Left ventricle myocardium inferior (tissue), 1 donor: Measurements from ENCODE around the gene SLC16A10. TPM values are rescaled to one million over a fixed set of nuclear protein-coding genes. Genes with fewer than 3 reads are reported as not detected.

ENCODE experiments used
- DNase-seq: peaks from one replicate; pipeline ENCODE4 v3.0.0-alpha.2; 2020
- H3K27ac ChIP-seq: fragments of 200-600 bp; replicated peaks from 2 replicates; pipeline ENCODE4 v1.8.0; 2021
- H3K27me3 ChIP-seq: fragments of 200-600 bp; 2 replicates; pipeline ENCODE4 v1.8.0; 2021; ENCODE audit warnings: low read depth
- H3K36me3 ChIP-seq: fragments of 200-600 bp; 2 replicates; pipeline ENCODE4 v1.8.0; 2021
- H3K4me1 ChIP-seq: fragments of 200-600 bp; 2 replicates; pipeline ENCODE4 v1.8.0; 2021
- H3K4me3 ChIP-seq: fragments of 200-600 bp; 2 replicates; pipeline ENCODE4 v1.8.0; 2021; ENCODE audit warnings: mild to moderate bottlenecking, moderate library complexity
- H3K9me3 ChIP-seq: fragments of 200-600 bp; replicated peaks from 2 replicates; pipeline ENCODE4 v1.8.0; 2021
- intact Hi-C: fragments of 100-400 bp; cut with micrococcal nuclease; formaldehyde crosslinking; loops from one replicate; pipeline ENCODE4 v1.11.0; 2022
- total RNA-seq: library from RNA; stranded (reverse); fragmentation: NEBNext Ultra II Directional; extraction: Animal tissue kit (Norgen Biotek cat#: 25700); gene quantifications from one replicate; pipeline ENCODE4 v1.2.1, GENCODE V29; 2021
- TF ChIP-seq, protein P1 (sequence below): fragments of 200-600 bp; IDR thresholded peaks from 2 replicates; pipeline ENCODE4 v1.8.0; 2021; ENCODE audit warnings: antibody characterized with exemption, mild to moderate bottlenecking, borderline replicate concordance
- donor health status: DM: no; HTN: yes; CAD: no; lungs with severe emphysema.

SLC16A10 gene
- total RNA-seq, 1 donor from 2014 or later: 4.5 TPM

DNA sequence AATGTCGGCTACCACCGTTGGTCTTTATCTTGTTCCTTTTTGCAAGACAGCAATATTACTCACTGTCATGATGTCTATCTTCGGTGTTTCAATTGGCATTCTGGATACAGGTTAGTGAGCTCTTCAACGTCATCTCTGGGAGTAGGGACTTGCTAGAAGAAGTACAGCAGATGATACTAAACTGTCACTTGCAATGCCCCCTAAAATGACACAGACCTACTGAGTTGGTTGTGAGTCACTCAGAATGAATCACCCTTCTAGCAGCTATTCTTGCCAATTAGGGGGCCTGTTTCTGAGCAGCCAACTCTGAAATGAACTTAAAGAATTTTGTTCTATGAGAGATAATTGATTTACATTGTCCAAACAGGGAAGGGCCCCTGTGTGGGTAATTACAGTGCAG, 176.5 kb downstream of the SLC16A10 start:
- no peak for DNase-seq
- Histone ChIP-seq H3K36me3 (peaks cover 47% of the 10 kb centered on the region), H3K9me3 (no peaks in the 10 kb centered on the region), H3K27me3 (no peaks in the 10 kb centered on the region), H3K4me3 (no peak overlapping the region), H3K4me1 (peaks cover 40% of the 10 kb centered on the region), H3K27ac (no peak overlapping the region)
- intact Hi-C loops: no loop called here
- TF ChIP-seq, protein P1, sequence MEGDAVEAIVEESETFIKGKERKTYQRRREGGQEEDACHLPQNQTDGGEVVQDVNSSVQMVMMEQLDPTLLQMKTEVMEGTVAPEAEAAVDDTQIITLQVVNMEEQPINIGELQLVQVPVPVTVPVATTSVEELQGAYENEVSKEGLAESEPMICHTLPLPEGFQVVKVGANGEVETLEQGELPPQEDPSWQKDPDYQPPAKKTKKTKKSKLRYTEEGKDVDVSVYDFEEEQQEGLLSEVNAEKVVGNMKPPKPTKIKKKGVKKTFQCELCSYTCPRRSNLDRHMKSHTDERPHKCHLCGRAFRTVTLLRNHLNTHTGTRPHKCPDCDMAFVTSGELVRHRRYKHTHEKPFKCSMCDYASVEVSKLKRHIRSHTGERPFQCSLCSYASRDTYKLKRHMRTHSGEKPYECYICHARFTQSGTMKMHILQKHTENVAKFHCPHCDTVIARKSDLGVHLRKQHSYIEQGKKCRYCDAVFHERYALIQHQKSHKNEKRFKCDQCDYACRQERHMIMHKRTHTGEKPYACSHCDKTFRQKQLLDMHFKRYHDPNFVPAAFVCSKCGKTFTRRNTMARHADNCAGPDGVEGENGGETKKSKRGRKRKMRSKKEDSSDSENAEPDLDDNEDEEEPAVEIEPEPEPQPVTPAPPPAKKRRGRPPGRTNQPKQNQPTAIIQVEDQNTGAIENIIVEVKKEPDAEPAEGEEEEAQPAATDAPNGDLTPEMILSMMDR: no peak

DNA sequence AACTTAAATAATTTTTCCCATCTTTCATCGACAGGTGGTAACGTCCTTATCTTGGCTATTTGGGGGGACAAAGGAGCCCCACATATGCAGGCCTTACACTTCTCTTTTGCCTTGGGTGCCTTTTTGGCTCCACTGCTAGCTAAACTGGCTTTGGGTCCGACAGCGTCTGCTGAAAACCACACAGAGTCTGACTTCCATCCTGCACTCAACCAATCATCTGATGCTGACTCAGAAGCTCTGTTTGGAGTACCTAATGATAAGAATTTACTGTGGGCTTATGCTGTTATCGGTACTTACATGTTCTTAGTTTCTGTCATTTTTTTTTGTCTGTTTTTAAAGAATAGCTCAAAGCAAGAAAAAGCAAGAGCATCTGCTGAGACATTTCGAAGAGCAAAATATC, 178.5 kb downstream of the SLC16A10 start:
- Histone ChIP-seq H3K36me3 (peaks cover 59% of the 10 kb centered on the region), H3K9me3 (no peaks in the 10 kb centered on the region), H3K27me3 (no peaks in the 10 kb centered on the region), H3K27ac (no peak overlapping the region), H3K4me1 (peaks cover 23% of the 10 kb centered on the region), H3K4me3 (no peak overlapping the region)
- TF ChIP-seq, protein P1: no peak
- no peak for DNase-seq
- intact Hi-C loops: no loop called here

DNA sequence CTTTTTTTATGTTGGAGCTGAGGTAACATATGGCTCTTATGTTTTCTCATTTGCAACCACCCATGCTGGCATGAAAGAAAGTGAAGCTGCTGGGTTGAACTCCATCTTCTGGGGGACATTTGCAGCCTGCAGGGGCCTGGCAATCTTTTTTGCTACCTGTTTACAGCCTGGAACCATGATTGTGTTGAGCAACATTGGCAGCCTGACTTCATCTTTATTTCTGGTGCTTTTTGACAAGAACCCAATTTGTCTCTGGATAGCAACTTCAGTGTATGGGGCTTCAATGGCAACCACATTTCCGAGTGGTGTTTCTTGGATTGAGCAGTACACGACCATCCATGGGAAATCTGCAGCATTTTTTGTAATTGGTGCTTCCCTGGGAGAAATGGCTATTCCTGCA, 179.0 kb downstream of the SLC16A10 start:
- H3K4me3 ChIP-seq: no peak overlapping the region
- H3K9me3 ChIP-seq: no peaks in the 10 kb centered on the region
- no peak for DNase-seq
- TF ChIP-seq, protein P1: no peak
- H3K27me3 ChIP-seq: no peaks in the 10 kb centered on the region
- no peak overlapping the region for H3K27ac ChIP-seq
- intact Hi-C loops: no loop called here
- peaks cover 59% of the 10 kb centered on the region for H3K36me3 ChIP-seq
- H3K4me1 ChIP-seq: peaks cover 23% of the 10 kb centered on the region

DNA sequence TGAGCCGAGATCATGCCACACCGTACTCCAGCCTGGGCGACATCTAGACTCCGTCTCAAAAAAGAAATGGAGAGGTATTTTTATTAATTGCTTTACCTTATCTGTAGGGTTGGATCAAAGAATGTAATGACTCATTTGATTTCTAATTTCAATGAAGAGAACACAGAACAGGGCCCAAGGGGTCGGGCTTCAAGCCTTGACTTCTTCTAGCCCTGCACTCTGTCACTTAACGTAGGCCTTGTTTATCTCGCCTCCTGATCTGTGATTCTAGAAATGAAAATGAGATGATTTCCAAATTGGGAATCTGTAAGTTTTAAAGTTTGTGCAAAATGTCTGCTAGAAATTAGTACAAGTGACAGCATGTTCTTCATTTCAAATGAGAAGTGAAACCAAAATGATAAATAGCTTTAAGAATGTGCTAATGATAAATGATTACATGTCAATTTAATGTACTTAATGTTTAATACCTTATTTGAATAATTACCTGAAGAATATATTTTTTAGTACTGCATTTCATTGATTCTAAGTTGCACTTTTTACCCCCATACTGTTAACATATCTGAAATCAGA, 180.5 kb downstream of the SLC16A10 start:
- peaks cover 69% of the 10 kb centered on the region for H3K36me3 ChIP-seq
- TF ChIP-seq, protein P1: no peak
- intact Hi-C loops: no loop called here

DNA sequence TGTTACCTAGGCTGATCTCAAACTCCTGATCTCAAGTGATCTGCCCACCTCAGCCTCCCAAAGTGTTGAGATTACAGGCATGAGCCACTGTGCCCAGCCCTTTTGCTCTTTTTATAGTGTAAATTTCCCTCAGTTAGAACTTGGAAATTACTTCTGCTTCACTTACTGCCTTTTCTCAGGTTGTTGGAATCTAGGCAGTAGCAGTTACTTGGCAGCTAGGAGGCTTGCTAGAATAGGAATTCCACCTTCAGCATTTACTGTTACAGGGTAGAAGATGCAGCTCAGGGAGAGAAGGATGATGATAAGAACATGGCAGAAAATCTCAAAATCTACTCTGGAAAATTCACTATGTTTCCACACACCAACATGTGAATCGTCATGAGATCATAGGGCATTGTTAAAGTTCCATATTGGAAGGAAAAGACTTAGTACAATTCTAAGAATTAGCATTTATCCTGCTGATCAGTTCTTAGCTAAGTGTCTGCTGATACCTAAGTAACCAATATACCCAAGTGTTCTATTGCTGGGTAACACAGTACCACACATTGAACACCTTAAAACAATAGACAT, 182.2 kb downstream of the SLC16A10 start:
- DNase-seq: no peak
- TF ChIP-seq, protein P1: no peak
- Histone ChIP-seq H3K4me1 (peaks cover 23% of the 10 kb centered on the region), H3K9me3 (peaks cover 21% of the 10 kb centered on the region), H3K36me3 (peaks cover 76% of the 10 kb centered on the region), H3K27me3 (no peaks in the 10 kb centered on the region), H3K4me3 (no peak overlapping the region), H3K27ac (no peak overlapping the region)
- intact Hi-C loops: no loop called here

More for the DNA sequence above, 180.5 kb downstream of the SLC16A10 start:
- no peaks in the 10 kb centered on the region for H3K27me3 ChIP-seq
- H3K4me3 ChIP-seq: no peak overlapping the region
- H3K9me3 ChIP-seq: peaks cover 5% of the 10 kb centered on the region
- no peak overlapping the region for H3K27ac ChIP-seq
- peaks cover 23% of the 10 kb centered on the region for H3K4me1 ChIP-seq
- no peak for DNase-seq
